GDM1 (cell line): ENCODE data around the gene ARNT2.
A peak's percentile ranks its signal among the peaks of the same experiment; 100 is the strongest.

Source experiments
- DNase-seq: peaks from one replicate; lab custom pipeline; 2025; lab: John Stamatoyannopoulos, UW

ARNT2 gene

GRCh38 chr15:80411788-80412288 is 7.7 kb downstream of the ARNT2 start:
- no peak for DNase-seq

DNA sequence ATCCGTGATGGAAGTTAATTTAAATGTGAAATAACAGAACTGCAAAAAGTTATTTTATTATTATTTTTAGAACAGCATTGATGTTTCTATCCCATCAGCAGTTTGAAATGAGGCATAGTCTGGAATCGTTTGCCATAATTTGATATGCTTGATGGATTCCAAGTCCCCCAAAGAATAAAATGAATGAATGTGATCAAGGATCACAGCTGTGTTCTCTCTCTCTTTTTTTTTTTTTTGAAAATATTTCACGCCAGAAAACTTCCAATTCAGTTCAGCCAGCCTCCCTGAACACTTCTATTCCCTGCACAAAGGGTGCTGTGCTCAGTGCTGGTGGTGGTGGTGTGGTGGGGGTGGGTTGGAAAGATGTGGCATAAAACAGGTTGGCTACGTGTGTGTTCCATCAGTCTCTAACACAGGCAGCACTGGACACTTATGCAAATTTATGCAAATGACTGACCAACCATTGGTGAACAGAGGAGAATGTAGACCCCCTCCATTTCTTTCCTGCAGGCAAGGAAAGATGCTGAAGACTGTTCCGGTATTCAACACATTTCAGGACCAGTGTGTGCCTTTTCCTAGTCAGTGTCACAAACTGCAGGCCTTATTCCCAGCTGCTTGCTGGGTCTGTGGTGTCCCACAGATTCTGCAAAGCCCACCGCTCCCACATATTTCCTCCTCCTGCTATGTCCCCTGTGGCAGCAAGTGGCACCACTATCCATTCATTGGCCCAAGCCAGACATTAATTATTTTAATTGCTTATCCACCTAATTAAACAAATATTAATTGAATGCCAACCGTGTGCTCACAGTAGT is 10.6 kb downstream of the ARNT2 start:
- no peak for DNase-seq

DNA sequence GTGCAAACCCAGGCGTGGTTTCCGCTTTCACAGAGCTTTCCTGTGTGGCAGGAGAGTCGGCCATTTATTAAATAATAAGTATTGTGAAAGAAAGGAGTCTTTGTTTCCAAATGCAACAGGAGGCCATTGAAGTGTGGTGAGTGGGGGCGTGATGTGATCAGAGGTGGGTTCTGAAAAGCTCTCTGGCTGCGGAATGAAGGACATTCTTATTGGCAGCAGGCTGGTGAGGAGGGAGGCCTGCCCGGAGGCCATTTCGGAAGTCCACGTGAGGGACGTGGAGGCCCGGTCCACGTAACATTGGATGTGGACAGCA is 11.1 kb downstream of the ARNT2 start:
- DNase-seq: no peak

DNA sequence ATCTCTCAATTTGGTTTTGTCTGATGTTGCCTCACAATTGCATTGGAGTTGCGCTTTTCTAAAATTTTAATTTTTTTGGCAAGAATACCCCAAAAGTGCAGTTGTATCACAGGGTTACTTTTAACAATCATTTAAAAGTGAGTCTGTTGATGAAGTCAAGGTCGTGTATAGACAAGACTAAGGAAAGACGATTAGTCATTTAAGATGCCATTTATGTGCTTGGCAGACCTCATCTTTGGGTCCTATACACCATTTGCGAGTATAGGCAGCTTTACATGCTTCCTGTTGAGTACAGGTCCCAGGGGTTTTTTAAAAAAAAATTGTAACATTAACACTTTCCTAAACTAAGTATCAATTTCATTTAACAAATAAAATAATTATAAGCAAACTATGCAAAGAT is 12.5 kb downstream of the ARNT2 start:
- DNase-seq: no peak

DNA sequence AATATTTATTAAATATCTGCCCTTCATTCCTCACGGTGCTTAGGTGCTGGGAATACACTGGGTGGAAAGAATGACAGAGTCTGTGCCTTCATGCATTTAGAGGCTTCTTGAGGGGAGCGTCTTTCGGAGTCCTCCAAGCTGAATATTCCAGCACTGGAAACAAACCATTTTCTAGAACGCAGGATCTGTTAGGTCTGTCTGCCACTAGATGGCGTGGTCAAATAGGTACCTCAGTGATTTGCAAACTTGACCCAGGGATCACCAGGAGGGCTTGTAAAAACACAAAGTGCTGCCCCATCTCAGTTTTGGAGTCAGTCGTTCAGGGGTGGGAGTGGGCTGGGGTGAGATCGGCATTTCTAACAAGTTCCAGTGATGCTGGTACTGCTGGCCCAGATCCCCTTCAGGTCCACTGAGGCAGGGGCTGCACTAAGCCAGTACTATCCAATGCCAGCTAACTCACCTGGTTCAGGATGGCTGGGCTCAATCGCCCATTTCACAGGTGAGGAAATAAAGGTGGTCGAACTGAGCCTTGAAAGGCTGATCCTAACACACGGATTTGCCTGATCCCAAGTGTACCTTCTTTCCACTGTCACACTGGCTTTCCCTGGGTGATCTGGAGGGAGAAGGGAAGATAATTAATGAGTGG is 14.8 kb downstream of the ARNT2 start:
- peak; percentile 3 for DNase-seq

DNA sequence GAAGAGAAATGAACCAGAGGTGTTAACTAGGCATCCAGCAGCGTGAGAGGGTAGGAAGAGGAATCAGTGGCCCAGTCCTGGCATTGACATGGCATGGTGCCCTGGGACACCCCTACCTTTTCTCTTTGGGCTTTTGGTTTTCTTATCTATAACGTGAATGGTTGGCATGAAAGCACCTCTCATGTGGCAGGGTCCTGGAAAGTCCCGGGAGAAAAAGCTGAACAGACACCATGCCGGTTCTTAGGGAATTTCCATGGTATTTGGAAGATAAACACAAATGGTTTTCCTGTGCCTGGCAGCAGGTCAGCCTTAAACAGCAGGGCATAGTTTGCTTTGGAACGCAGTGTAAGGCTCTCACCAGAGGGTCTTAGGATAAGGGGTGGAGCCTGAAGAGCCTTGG is 15.4 kb downstream of the ARNT2 start:
- DNase-seq: no peak

GRCh38 chr15:80420658-80421057 is 16.5 kb downstream of the ARNT2 start:
- no peak for DNase-seq

GRCh38 chr15:80423215-80423614 is 19.0 kb downstream of the ARNT2 start:
- no peak for DNase-seq

DNA sequence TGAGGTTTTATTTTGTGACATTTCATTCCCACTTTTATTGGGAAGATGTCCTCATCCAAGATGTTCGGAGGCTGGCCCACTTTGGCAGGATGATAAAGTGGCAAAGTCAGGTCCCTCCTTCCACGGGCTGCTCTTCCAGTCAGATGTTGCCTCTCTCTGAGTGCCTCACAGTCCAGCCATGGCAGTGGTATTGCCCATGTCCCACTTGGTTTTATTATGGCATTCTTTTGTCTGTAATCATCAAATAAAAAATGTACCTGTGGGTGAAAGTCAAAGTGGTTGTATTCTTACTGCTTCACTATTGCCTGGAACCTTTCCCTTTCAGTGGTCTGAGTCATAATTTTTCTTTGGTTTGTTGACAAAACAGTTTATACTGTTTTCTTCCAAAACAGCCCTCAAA is 20.2 kb downstream of the ARNT2 start:
- no peak for DNase-seq

- no peak for DNase-seq
Measured at GRCh38 chr15:80426316-80426715, 22.1 kb downstream of the ARNT2 start.

DNA sequence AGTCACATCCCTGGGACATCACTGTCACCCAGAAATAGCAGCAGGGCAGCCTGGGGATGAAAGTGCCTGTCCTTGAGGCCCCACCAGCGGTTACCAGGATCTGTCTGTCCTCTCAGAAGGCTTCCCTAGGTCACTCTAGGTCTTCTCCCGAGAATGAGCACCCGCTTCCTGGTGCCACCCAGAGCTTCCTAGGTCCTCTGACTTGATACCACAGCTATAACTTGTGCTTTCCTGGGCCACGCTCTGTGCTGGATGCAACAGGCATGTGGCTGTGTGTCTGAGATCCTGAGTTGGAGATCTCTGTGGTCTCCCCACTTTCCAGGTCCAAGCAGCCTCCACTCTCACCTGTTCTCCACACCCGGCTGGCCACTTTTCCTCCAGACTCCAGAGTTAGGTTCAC is 25.8 kb downstream of the ARNT2 start:
- no peak for DNase-seq

GRCh38 chr15:80431635-80432344 is 27.6 kb downstream of the ARNT2 start:
- no peak for DNase-seq

DNA sequence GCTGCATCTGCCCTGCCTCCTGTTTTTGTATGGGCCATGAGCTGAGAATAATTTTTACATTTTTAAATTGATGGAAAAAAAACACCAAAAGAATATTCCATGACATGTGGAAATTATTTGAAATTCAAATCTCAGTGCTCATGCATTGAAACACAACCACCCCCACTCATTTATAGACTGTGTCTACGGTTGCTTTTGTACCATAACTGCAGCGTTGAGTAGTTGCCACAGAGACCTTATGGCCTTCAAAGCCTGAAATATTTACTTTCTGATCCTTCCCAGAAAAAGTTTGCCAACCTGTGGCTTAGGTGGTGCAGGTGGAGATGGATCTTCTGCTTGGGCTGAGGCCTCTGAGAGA is 28.1 kb downstream of the ARNT2 start:
- no peak for DNase-seq

DNA sequence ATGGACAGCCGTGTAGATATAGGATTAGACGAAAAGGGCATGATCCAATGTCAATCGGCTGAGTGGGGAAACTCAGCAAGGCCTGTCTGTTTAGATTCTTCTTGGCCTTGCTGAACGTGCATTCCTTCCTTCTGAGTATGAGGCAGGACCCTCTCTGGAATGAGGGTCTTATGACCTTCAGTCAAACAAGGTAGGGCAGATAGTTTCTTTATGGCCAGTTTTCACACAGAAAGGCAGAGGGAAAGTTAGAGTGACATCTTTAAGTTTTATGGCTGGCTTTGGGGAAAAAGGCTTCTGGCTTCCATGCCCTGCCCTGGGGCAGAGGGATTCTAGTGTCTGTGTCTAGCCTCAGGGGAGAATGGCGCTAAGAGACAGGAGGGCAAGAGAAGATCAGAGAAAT is 29.7 kb downstream of the ARNT2 start:
- no peak for DNase-seq

DNA sequence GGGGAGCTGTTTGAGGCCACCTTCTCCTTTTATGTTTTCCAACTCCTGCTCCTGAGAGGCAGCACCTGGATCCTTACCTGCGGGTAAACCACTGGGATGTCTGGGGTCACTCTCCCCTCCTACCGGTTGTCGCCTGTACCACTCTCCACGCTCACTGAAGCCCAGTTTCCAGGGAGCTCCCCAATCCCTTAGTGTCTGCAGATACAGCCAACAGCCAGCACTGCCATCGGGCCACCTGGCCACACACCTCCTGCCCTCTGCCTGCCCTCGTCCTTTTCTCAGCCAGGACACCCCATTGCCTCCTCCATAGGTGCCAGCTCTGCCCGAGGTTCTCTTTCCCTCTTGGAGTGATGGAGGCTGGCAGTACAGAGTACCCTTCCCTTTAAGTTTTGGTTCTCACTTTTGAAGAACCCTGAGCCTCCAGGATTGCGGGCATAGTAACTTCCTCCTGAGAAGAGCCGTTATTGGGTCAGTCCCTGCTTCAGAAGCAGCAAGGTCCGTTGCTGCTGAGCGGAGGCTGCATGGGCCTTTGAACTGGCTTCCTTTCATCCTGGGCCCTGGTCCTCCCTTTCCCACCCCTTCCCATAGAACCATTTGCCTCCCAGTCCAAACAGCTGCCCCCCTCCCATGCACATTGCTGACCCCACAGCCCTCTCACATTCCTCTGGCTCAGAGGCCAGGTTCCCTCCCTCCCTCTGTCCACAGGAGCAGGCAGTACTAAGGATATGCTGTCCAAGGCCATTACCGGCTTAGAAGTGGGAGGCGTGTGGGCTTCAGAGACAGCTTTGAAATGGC is 30.9 kb downstream of the ARNT2 start:
- no peak for DNase-seq

DNA sequence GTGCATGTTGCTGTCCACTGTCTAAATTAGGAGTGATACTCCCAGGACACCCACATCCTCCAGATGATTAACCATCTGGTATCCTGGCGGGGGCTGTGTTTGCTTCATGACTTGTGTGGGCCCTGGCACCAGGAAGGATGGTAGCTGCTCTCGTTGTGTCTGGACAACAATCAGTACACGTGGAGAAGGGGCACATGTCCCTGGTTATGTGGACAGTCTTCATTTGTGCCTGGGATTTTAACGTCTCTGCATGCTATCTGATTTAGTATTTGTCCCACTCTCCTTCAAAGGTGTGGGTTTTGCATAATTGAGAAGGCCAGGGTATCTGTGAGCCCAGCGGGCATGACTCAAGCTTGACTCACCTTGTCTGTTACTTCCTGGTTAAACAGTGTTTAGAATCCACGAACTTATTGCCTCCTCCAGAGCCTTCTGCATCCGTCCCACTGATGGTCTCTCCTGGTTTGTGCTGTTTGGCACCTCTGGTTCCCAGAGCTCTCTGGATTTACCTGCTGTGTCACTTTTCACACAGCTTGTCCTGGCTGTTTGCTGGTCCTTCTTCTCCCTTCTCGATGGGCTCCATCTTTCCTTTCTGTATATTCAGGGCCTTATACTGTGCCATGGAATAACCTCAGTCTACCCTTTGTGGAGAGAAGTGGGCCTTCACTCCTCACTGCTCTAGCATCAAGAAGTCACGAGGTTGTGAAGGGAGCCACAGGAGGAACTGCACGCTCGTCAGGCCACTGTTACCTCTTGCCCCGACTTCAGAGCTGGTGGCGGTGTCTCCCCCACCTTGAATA is 32.5 kb downstream of the ARNT2 start:
- DNase-seq: no peak

DNA sequence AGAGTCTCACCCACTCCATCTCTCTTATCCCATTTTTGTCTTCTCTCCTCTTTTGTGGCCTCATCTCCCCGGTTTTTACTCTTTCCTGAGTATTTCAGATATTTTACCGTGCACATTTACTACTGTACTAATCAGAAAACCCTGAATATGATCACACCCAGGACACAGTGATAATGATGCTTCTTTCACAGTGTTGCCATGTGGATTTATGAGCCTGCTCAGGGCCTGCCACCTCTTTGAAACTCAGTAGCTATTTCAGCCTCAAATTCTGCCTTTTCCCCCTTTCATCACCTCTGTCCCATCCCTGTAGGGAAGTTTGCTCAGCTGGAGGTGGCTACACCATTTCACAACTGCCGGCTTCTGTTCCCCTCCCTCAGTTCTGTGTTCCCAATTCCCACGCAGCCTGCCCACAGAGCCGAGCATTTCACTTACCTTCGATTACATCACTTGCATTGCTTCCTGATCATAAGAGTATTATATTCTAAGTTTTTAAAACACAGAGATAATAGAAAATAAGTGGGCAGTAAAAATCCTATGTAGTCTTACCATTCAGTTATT is 33.2 kb downstream of the ARNT2 start:
- no peak for DNase-seq

DNA sequence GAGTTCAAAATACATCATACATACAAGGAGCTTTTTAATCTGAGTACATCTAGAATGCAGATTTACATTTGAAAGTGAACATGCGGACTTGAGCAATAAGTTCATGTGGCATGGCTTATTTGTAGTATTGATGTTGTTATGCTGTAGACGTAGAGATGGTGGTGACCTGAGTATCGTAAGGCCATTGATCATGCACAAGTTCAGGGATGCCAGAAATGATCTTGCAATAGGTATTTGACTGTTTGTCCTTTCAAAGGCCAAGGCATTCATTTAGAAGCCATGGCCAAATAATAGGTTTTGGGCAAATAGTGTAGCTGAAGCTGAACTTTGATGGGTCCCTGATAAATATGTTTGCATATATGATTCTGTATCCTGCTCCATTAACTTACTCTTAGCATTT is 35.0 kb downstream of the ARNT2 start:
- DNase-seq: no peak

DNA sequence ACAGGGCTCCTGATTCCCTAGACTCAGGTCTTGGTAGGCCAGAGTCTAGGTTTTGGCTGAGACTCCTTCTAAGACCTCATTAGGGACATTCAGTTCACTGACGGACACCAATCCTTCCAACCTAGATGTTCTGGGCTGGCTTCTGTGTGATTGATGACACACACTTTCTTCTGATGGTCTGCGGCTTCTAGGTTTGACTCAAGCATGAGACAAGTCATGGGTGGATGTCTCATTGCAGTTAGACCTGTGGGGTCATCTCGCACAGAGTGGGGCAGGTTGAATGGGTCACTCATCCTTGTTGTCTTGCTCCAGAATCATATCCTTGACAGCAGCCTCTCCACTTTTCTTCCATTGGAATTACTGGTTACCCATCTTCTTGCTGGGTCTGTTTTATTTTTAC is 35.8 kb downstream of the ARNT2 start:
- DNase-seq: no peak

DNA sequence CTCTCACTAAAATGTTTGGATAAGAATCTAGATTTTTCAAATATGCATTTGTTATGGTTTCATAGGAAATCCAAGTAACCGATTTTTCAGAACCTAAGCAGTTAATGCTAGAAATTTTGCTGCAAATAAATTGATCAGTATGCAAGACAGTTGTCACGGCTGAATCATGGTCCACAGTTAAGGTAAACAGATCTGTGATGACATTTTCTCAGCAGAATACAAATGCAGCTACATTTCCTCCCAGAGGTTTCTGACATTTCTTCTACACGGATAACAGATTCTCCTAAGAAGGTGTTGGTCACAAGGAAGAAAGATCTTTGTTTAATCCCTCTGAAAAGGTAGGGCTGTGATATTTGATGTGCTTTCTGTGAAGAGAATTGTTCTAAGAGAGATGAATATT is 36.9 kb downstream of the ARNT2 start:
- DNase-seq: no peak

- no peak for DNase-seq
Measured at GRCh38 chr15:80441714-80442113, 37.5 kb downstream of the ARNT2 start.
